GM12878 (cell line): Measurements from ENCODE around the gene SMIM27. TPM values are rescaled to one million over a fixed set of nuclear protein-coding genes. Genes with fewer than 3 reads are reported as not detected.

ENCODE experiments used
- CEBPZ ChIP-seq: fragments of 150-350 bp; IDR thresholded peaks from 2 replicates; pipeline ENCODE4 v1.6.1; 2016; ENCODE audit warnings: low read depth, low read length
- EGR1 ChIP-seq, 2 experiments: IDR thresholded peaks; 1 replicate in 1 of 2; 2 replicates in 1 of 2; pipeline ENCODE4 v1.6.1; 2011 to 2012; ENCODE audit warnings: low read depth in 2 of 2, low read length in 2 of 2, borderline replicate concordance in 1 of 2, mild to moderate bottlenecking in 1 of 2, moderate library complexity in 1 of 2
- IKZF1 ChIP-seq: fragments of 450-650 bp; conservative IDR thresholded peaks from 2 replicates; pipeline ENCODE4 v1.6.1; 2017; ENCODE audit warnings: antibody characterized with exemption, mild to moderate bottlenecking
- IRF5 ChIP-seq: fragments of 450-650 bp; IDR thresholded peaks from 2 replicates; pipeline ENCODE4 v1.6.1; 2017; ENCODE audit warnings: borderline replicate concordance
- MAX ChIP-seq: IDR thresholded peaks from 2 replicates; pipeline ENCODE4 v1.6.1; 2012; ENCODE audit warnings: low read depth, low read length, improper control_type of control experiment
- MTA2 ChIP-seq: fragments of 450-650 bp; IDR thresholded peaks from 2 replicates; pipeline ENCODE4 v1.6.1; 2016; ENCODE audit warnings: low read depth, mild to moderate bottlenecking, moderate library complexity
- NR2C2 ChIP-seq: IDR thresholded peaks from 2 replicates; pipeline ENCODE4 v1.6.1; 2011; ENCODE audit warnings: borderline replicate concordance, low read depth; ENCODE audit not compliant: control insufficient read depth, insufficient read length
- ZBTB4 ChIP-seq: fragments of 450-650 bp; formaldehyde crosslinking; IDR thresholded peaks from 2 replicates; pipeline ENCODE4 v1.4.0; 2022; ENCODE audit warnings: mild to moderate bottlenecking, moderate library complexity
- ZNF24 ChIP-seq: fragments of 450-650 bp; IDR thresholded peaks from 2 replicates; pipeline ENCODE4 v1.6.1; 2017; ENCODE audit warnings: antibody characterized with exemption, mild to moderate bottlenecking
- ZNF274 ChIP-seq: IDR thresholded peaks from one replicate; pipeline ENCODE4 v1.8.0; 2011; ENCODE audit not compliant: insufficient read length, insufficient read depth
- ZNF622 ChIP-seq: fragments of 450-650 bp; IDR thresholded peaks from 2 replicates; pipeline ENCODE4 v1.6.1; 2017; ENCODE audit warnings: mild to moderate bottlenecking, inconsistent platforms
- ZZZ3 ChIP-seq: IDR thresholded peaks from 2 replicates; pipeline ENCODE4 v1.6.1; 2011; ENCODE audit warnings: low read depth; ENCODE audit not compliant: control insufficient read depth, insufficient read length
- polyA plus RNA-seq, 11 experiments: library from polyadenylated mRNA; depleted of rRNA in 4 of 11; unstranded in 6 of 11; stranded (reverse) in 5 of 11; fragments of >200 nt; fragmentation: Nextera tagmentation in 4 of 11; fragmentation: Illumina TruSeq in 1 of 11; extraction: Ambion mirVana in 4 of 11; extraction: Trizol in 1 of 11; gene quantifications; 1 replicate in 1 of 11; 2 replicates in 10 of 11; pipeline versions ENCODE4 v1.2.1 to v1.2.3, GENCODE V29; 2011 to 2016; ENCODE audit warnings: inconsistent platforms in 2 of 11, missing spikeins in 2 of 11, low read depth in 1 of 11
- total RNA-seq, 4 experiments: library from RNA; depleted of rRNA in 3 of 4; stranded (reverse); fragments of >200 nt in 3 of 4; fragmentation: Illumina TruSeq in 1 of 4; extraction: Trizol in 1 of 4; gene quantifications; 2 replicates each; pipeline versions ENCODE4 v1.2.1 to v1.2.3, GENCODE V29; 2013 to 2021
- TF ChIP-seq, protein P1 (sequence below): fragments of 450-650 bp; IDR thresholded peaks from 2 replicates; pipeline ENCODE4 v1.6.1; 2018; ENCODE audit warnings: borderline replicate concordance, mild to moderate bottlenecking; ENCODE audit not compliant: partially characterized antibody
- TF ChIP-seq, protein P2 (sequence below): fragments of 450-650 bp; formaldehyde crosslinking; IDR thresholded peaks from 2 replicates; pipeline ENCODE4 v1.5.0; 2022; ENCODE audit warnings: mild to moderate bottlenecking, missing genetic modification characterization

Gene SMIM27
- total and polyA plus RNA-seq, 10 of the 15 experiments (the other 5 are each of a cell fraction or from before 2014, with no cell fraction given) = 12.2 to 47.3 (median 26.5) TPM

- TF ChIP-seq CEBPZ = no peak
- TF ChIP-seq ZBTB4 = peak; percentile 68; the same call in 1 of the 2 replicates
- TF ChIP-seq IKZF1 = peak; percentile 91
- no peak for TF ChIP-seq ZNF24
- TF ChIP-seq MAX = 0 out of 2 replicates have a peak, but pooled peaks have one; percentile 30
- TF ChIP-seq ZNF622 = no peak
- no peak for TF ChIP-seq MTA2
- TF ChIP-seq ZNF274 = no peak
- TF ChIP-seq ZZZ3 = no peak
- TF ChIP-seq NR2C2 = no peak
- TF ChIP-seq, protein P1, sequence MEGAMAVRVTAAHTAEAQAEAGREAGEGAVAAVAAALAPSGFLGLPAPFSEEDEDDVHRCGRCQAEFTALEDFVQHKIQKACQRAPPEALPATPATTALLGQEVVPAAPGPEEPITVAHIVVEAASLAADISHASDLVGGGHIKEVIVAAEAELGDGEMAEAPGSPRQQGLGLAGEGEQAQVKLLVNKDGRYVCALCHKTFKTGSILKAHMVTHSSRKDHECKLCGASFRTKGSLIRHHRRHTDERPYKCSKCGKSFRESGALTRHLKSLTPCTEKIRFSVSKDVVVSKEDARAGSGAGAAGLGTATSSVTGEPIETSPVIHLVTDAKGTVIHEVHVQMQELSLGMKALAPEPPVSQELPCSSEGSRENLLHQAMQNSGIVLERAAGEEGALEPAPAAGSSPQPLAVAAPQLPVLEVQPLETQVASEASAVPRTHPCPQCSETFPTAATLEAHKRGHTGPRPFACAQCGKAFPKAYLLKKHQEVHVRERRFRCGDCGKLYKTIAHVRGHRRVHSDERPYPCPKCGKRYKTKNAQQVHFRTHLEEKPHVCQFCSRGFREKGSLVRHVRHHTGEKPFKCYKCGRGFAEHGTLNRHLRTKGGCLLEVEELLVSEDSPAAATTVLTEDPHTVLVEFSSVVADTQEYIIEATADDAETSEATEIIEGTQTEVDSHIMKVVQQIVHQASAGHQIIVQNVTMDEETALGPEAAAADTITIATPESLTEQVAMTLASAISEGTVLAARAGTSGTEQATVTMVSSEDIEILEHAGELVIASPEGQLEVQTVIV = peak; percentile 25
- no peak for TF ChIP-seq IRF5
- TF ChIP-seq, protein P2, sequence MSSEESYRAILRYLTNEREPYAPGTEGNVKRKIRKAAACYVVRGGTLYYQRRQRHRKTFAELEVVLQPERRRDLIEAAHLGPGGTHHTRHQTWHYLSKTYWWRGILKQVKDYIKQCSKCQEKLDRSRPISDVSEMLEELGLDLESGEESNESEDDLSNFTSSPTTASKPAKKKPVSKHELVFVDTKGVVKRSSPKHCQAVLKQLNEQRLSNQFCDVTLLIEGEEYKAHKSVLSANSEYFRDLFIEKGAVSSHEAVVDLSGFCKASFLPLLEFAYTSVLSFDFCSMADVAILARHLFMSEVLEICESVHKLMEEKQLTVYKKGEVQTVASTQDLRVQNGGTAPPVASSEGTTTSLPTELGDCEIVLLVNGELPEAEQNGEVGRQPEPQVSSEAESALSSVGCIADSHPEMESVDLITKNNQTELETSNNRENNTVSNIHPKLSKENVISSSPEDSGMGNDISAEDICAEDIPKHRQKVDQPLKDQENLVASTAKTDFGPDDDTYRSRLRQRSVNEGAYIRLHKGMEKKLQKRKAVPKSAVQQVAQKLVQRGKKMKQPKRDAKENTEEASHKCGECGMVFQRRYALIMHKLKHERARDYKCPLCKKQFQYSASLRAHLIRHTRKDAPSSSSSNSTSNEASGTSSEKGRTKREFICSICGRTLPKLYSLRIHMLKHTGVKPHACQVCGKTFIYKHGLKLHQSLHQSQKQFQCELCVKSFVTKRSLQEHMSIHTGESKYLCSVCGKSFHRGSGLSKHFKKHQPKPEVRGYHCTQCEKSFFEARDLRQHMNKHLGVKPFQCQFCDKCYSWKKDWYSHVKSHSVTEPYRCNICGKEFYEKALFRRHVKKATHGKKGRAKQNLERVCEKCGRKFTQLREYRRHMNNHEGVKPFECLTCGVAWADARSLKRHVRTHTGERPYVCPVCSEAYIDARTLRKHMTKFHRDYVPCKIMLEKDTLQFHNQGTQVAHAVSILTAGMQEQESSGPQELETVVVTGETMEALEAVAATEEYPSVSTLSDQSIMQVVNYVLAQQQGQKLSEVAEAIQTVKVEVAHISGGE (CRISPR knock-in tag) = 0 out of 2 replicates have a peak, but pooled peaks have one; percentile 24
- peak; percentile 77 to 100 for TF ChIP-seq EGR1 (IDR thresholded peaks at IDR 0.05; ENCODE audit: borderline replicate concordance in 1 of 2, low read depth in 2 of 2, low read length in 2 of 2)
Observed at GRCh38 chr9:32552172-32552872, at the start of gene SMIM27, which contains the start of gene TOPORS (continued).
